Liver (tissue), 9 donors: ENCODE results near the gene CLCN7. TPM values are rescaled to one million over a fixed set of nuclear protein-coding genes. Genes with fewer than 3 reads are reported as not detected.

Experiments used
- DNase-seq: peaks from one replicate; pipeline ENCODE4 v3.0.0-alpha.2; 2017; ENCODE audit warnings: low spot score
- H3K27ac ChIP-seq, 2 donors: one replicate each; pipeline ENCODE4 v1.7.0; 2013; ENCODE audit warnings: inconsistent platforms in 2 of 2, low read length in 2 of 2, control low read depth in 1 of 2, low read depth in 1 of 2, mild to moderate bottlenecking in 1 of 2
- H3K27me3 ChIP-seq, 4 donors: one replicate each; pipeline versions ENCODE4 v1.6.1 to v1.7.0; 2013; ENCODE audit warnings: low read length in 3 of 4, inconsistent platforms in 1 of 4, mild to moderate bottlenecking in 1 of 4, moderate library complexity in 1 of 4; ENCODE audit not compliant: control insufficient read depth in 4 of 4, insufficient read depth in 4 of 4
- H3K36me3 ChIP-seq, 4 donors: one replicate each; pipeline versions ENCODE4 v1.6.1 to v1.7.0; 2013; ENCODE audit warnings: low read length in 3 of 4, mild to moderate bottlenecking in 3 of 4, low read depth in 1 of 4, moderate library complexity in 1 of 4; ENCODE audit not compliant: control insufficient read depth in 4 of 4, insufficient read depth in 3 of 4
- H3K4me1 ChIP-seq, 4 donors: one replicate each; pipeline versions ENCODE4 v1.6.1 to v1.7.0; 2013; ENCODE audit warnings: low read length in 3 of 4, mild to moderate bottlenecking in 3 of 4, moderate library complexity in 1 of 4; ENCODE audit not compliant: control insufficient read depth in 4 of 4, insufficient read depth in 4 of 4
- H3K4me3 ChIP-seq, 3 donors: one replicate each; pipeline versions ENCODE4 v1.6.1 to v1.7.0; 2013; ENCODE audit warnings: low read length in 3 of 3, control low read depth in 1 of 3, low read depth in 1 of 3, mild to moderate bottlenecking in 1 of 3
- H3K9ac ChIP-seq, 2 donors: one replicate each; pipeline ENCODE4 v1.7.0; 2013; ENCODE audit warnings: low read length in 2 of 2, mild to moderate bottlenecking in 2 of 2, moderate library complexity in 2 of 2, control low read depth in 1 of 2, low read depth in 1 of 2
- H3K9me3 ChIP-seq, 4 donors: one replicate each; pipeline versions ENCODE4 v1.6.1 to v1.7.0; 2013; ENCODE audit warnings: low read length in 3 of 4; ENCODE audit not compliant: control insufficient read depth in 4 of 4
- EGR1 ChIP-seq, 2 donors: IDR thresholded peaks; 2 replicates each; pipeline ENCODE4 v1.6.1; 2016 to 2018; ENCODE audit warnings: antibody characterized with exemption in 2 of 2, low read depth in 2 of 2
- GABPA ChIP-seq, 2 donors: IDR thresholded peaks in 1 of 2; conservative IDR thresholded peaks in 1 of 2; 2 replicates each; pipeline ENCODE4 v1.6.1; 2016; ENCODE audit warnings: antibody characterized with exemption in 2 of 2, mild to moderate bottlenecking in 1 of 2, moderate library complexity in 1 of 2
- HNF4A ChIP-seq, 2 donors: conservative IDR thresholded peaks; 2 replicates each; pipeline ENCODE4 v1.6.1; 2016; ENCODE audit warnings: antibody characterized with exemption in 2 of 2, mild to moderate bottlenecking in 2 of 2
- HNF4G ChIP-seq: IDR thresholded peaks from 2 replicates; pipeline ENCODE4 v1.6.1; 2016; ENCODE audit warnings: antibody characterized with exemption
- JUND ChIP-seq, 2 donors: IDR thresholded peaks; 2 replicates each; pipeline ENCODE4 v1.6.1; 2016; ENCODE audit warnings: antibody characterized with exemption in 2 of 2
- SP1 ChIP-seq: IDR thresholded peaks from 2 replicates; pipeline ENCODE4 v1.6.1; 2018; ENCODE audit warnings: antibody characterized with exemption, mild to moderate bottlenecking
- TAF1 ChIP-seq: conservative IDR thresholded peaks from 2 replicates; pipeline ENCODE4 v1.6.1; 2016; ENCODE audit warnings: antibody characterized with exemption, mild to moderate bottlenecking
- YY1 ChIP-seq: IDR thresholded peaks from 2 replicates; pipeline ENCODE4 v1.6.1; 2016; ENCODE audit warnings: antibody characterized with exemption, mild to moderate bottlenecking
- WGBS: extraction: QIAGEN DNeasy Blood & Tissue Kit; methylation state at CpG from one replicate; pipeline ENCODE4 v1.1.7; 2013; 5-methylcytosine and 5-hydroxymethylcytosine counted together
- polyA plus RNA-seq, 2 donors: library from polyadenylated mRNA; stranded (reverse) in 1 of 2; unstranded in 1 of 2; fragments of 200-250 nt in 1 of 2; fragments of >200 nt in 1 of 2; fragmentation: Nextera tagmentation in 1 of 2; extraction: Ambion mirVana in 1 of 2; gene quantifications; one replicate each; pipeline versions ENCODE4 v1.2.1 to v1.2.3, GENCODE V29; 2013 to 2015
- total RNA-seq, 2 donors: library from RNA; depleted of rRNA; stranded (reverse); fragments of >200 nt; gene quantifications; one replicate each; pipeline ENCODE4 v1.2.3, GENCODE V29; 2014
- TF ChIP-seq, protein P1 (sequence below): IDR thresholded peaks from 2 replicates; pipeline ENCODE4 v1.6.1; 2016; ENCODE audit warnings: antibody characterized with exemption
- TF ChIP-seq, protein P2 (sequence below): IDR thresholded peaks from 2 replicates; pipeline ENCODE4 v1.6.1; 2016; ENCODE audit warnings: antibody characterized with exemption, mild to moderate bottlenecking
- donor health status: healthy.
- donor health status: healthy.
- donor health status: healthy.
- donor health status: healthy.
- donor health status: healthy.

The CLCN7 gene
- total and polyA plus RNA-seq, 4 donors, result 13.9 to 36.2 (median 30.2) TPM

DNA sequence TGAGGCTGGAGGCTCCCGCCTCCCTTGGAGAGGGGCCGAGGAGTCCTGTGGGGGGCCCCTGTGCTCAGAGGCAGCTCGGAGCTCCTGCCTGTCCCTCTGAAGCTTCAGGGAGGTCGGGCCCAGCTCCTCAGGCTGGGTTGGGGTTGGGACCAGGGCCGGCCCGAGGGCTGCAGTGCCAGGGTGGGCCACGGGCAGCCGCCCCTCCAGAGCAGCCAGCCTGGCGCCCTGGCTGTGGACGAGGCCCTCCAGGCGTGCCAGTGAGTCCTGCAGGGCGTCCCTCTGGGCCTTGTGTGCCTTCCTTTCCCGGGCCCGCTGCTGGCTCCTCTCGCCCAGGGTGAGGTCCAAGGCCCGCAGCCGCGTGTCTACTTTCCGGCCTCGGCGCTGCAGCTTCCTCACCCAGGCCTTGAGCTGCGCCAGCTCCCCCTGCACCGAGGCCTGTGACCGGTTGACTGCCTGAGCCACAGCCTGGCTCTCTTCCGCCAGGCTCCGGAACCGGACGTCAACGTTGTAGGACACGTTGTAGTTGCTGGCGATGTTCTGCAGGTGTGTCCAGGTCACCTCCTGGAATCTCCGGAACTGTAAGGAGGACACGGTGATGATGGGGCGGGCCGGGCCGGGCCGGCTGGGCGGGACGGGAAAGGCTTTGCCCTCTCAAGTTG is 12.7 kb upstream of the CLCN7 start:
- Histone ChIP-seq H3K36me3 (no peaks in the 10 kb centered on the region), H3K4me3 (no peak overlapping the region), H3K9ac (no peak overlapping the region), H3K27ac (no peak overlapping the region), H3K4me1 (peaks cover 0 to 3% (median 2%) of the 10 kb centered on the region in 4 donors), H3K27me3 (no peaks in the 10 kb centered on the region), H3K9me3 (no peaks in the 10 kb centered on the region)
- DNase-seq, result no peak
- no peak for TF ChIP-seq GABPA (IDR thresholded peaks at IDR 0.05 in 1 of 2, conservative IDR thresholded peaks at IDR 0.05 in 1 of 2)
- no peak for TF ChIP-seq TAF1
- TF ChIP-seq, protein P1, sequence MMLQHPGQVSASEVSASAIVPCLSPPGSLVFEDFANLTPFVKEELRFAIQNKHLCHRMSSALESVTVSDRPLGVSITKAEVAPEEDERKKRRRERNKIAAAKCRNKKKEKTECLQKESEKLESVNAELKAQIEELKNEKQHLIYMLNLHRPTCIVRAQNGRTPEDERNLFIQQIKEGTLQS, result no peak
- TF ChIP-seq JUND (IDR thresholded peaks at IDR 0.05), result no peak
- no peak for TF ChIP-seq EGR1 (IDR thresholded peaks at IDR 0.05; ENCODE audit: low read depth in 2 of 2)
- no peak for TF ChIP-seq HNF4G
- TF ChIP-seq, protein P2, sequence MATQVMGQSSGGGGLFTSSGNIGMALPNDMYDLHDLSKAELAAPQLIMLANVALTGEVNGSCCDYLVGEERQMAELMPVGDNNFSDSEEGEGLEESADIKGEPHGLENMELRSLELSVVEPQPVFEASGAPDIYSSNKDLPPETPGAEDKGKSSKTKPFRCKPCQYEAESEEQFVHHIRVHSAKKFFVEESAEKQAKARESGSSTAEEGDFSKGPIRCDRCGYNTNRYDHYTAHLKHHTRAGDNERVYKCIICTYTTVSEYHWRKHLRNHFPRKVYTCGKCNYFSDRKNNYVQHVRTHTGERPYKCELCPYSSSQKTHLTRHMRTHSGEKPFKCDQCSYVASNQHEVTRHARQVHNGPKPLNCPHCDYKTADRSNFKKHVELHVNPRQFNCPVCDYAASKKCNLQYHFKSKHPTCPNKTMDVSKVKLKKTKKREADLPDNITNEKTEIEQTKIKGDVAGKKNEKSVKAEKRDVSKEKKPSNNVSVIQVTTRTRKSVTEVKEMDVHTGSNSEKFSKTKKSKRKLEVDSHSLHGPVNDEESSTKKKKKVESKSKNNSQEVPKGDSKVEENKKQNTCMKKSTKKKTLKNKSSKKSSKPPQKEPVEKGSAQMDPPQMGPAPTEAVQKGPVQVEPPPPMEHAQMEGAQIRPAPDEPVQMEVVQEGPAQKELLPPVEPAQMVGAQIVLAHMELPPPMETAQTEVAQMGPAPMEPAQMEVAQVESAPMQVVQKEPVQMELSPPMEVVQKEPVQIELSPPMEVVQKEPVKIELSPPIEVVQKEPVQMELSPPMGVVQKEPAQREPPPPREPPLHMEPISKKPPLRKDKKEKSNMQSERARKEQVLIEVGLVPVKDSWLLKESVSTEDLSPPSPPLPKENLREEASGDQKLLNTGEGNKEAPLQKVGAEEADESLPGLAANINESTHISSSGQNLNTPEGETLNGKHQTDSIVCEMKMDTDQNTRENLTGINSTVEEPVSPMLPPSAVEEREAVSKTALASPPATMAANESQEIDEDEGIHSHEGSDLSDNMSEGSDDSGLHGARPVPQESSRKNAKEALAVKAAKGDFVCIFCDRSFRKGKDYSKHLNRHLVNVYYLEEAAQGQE, result no peak
- 91% methylated on average over 39 of the region's 39 CpGs for WGBS

DNA sequence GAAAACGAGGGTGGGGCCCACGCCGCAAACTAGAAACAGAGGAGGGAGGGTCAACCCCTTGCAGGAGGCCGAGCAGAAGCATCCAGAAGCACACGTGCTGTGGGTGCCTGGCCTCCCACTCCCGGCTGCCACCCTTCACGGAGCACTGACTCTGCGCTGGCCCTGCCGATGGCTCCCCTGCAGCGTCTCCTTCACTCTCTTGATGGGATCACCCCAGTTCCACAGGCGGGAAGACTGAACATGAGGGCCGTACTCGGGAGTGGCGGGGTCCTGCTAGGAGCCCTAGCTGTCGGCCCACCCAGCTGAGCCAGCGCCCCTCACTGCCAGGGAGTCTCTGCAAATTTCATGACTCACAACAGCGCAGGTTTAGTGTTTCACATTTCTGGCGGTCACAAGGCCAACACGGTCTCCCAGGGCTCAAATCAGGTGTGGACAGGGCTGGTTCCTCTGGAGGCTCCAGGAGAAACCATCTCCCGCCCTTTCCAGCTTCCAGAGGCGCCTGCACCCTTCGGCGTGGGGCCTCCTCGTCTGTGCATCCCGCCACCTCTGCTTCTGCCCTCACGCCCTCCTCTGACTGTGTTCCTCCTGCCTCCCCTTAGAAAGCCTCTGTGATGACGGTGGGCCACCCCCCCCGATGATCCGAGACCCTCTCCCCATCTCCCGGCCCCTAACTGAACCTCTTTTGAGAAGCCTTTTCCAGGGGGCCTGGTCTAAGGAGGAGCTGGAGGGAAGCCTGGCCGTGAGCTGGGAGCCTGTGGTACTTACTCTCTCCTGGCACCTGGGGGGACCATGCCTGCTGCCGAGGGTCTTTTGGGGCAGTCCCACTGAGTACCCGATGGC is 11.9 kb upstream of the CLCN7 start:
- no peak for TF ChIP-seq YY1
- no peaks in the 10 kb centered on the region for H3K9me3 ChIP-seq
- no peak overlapping the region for H3K4me3 ChIP-seq
- H3K4me1 ChIP-seq, result no peaks in the 10 kb centered on the region
- no peaks in the 10 kb centered on the region for H3K27me3 ChIP-seq
- no peak overlapping the region for H3K27ac ChIP-seq
- 81% methylated on average over 33 of the region's 33 CpGs for WGBS
- no peak overlapping the region for H3K9ac ChIP-seq
- H3K36me3 ChIP-seq, result no peaks in the 10 kb centered on the region
- DNase-seq, result no peak

DNA sequence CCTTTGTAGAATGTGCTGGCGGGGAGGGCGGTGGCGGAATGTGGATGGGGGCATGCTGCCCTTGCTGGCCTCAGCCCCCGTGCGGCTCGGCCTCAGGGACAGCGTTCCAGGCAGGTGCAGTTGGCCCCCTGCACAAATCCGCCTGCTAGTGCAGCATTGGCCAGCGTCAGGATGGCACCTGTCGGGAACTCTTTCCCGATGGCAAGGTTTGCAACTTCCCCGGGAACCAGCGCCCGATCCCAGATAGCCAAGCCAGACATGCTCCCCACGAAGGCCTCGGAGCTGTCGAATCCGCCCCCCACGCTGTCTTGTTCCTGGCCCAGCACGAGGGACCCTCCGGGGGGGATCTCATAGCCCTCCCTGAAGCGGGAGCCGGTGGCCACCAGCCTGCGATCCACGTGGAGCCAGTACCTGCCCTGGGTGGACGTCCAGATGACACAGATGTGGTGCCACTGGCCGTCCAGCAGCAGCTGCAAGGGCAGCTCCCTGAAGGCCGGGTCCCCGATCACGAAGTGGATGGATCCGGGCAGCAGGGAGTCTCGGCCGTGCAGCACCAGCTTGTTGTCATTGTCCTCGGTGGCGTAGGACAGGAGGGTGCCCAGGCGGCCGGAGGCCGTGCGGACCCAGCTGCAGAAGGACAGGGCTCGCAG is 11.1 kb upstream of the CLCN7 start:
- Histone ChIP-seq H3K27ac (no peak overlapping the region), H3K27me3 (no peaks in the 10 kb centered on the region), H3K36me3 (no peaks in the 10 kb centered on the region), H3K4me3 (no peak overlapping the region), H3K9ac (no peak overlapping the region), H3K4me1 (no peaks in the 10 kb centered on the region), H3K9me3 (no peaks in the 10 kb centered on the region)
- TF ChIP-seq HNF4A (conservative IDR thresholded peaks at IDR 0.05) (no peak), GABPA (IDR thresholded peaks at IDR 0.05 in 1 of 2, conservative IDR thresholded peaks at IDR 0.05 in 1 of 2) (no peak), SP1 (no peak)
- TF ChIP-seq, protein P1, result no peak
- no peak for DNase-seq
- 90% methylated on average over 40 of the region's 40 CpGs for WGBS
